Epithelial cell of proximal tubule (primary cell): Measurements from ENCODE around the gene TBC1D8. TPM values are rescaled to one million over a fixed set of nuclear protein-coding genes. Genes with fewer than 3 reads are reported as not detected.

ENCODE experiments used
- DNase-seq: peaks from one replicate; pipeline ENCODE4 v3.0.0-alpha.2; 2011; ENCODE audit warnings: low read depth
- H3K4me3 ChIP-seq: 2 replicates; pipeline ENCODE4 v1.5.1; 2011; ENCODE audit warnings: low read depth, mild to moderate bottlenecking, low read length
- CTCF ChIP-seq: conservative IDR thresholded peaks from 2 replicates; pipeline ENCODE4 v1.5.1; 2012; ENCODE audit warnings: low read depth, mild to moderate bottlenecking, low read length
- total RNA-seq: library from RNA; depleted of rRNA; stranded (reverse); fragments of >200 nt; gene quantifications from 2 replicates; pipeline ENCODE4 v1.2.3, GENCODE V29; 2015

TBC1D8 gene
- total RNA-seq, 1 donor from 2014 or later: 20.5 TPM

GRCh38 chr2:100990166-100990565 is 161.0 kb downstream of the TBC1D8 start:
- DNase-seq: no peak
- H3K4me3 ChIP-seq: no peak overlapping the region
- no peak for TF ChIP-seq CTCF

- no peak overlapping the region for H3K4me3 ChIP-seq
- TF ChIP-seq CTCF: no peak
- no peak for DNase-seq
These were observed 161.5 kb downstream of the TBC1D8 start for GRCh38 chr2:100989666-100990065.

- TF ChIP-seq CTCF: no peak
- no peak overlapping the region for H3K4me3 ChIP-seq
- no peak for DNase-seq
These were observed 162.4 kb downstream of the TBC1D8 start for GRCh38 chr2:100988630-100989417.

GRCh38 chr2:100987974-100988373 is 163.2 kb downstream of the TBC1D8 start:
- H3K4me3 ChIP-seq: no peak overlapping the region
- TF ChIP-seq CTCF: no peak
- no peak for DNase-seq

- no peak for TF ChIP-seq CTCF
- no peak overlapping the region for H3K4me3 ChIP-seq
- DNase-seq: no peak
These were observed 163.6 kb downstream of the TBC1D8 start for GRCh38 chr2:100987536-100987935.

GRCh38 chr2:100986157-100986556 is 165.0 kb downstream of the TBC1D8 start:
- no peak for TF ChIP-seq CTCF
- no peak overlapping the region for H3K4me3 ChIP-seq
- no peak for DNase-seq

- no peak for DNase-seq
- no peak overlapping the region for H3K4me3 ChIP-seq
- peak; percentile 83 for TF ChIP-seq CTCF
These were observed 166.3 kb downstream of the TBC1D8 start for GRCh38 chr2:100984892-100985307.
